ENCODE results near the gene RPS24.
"Not testable (repeated sequence)": the region's sequence is repeated elsewhere in the genome, so short reads cannot be mapped to it uniquely, and the experiment has no call there.

The RPS24 gene

DNA sequence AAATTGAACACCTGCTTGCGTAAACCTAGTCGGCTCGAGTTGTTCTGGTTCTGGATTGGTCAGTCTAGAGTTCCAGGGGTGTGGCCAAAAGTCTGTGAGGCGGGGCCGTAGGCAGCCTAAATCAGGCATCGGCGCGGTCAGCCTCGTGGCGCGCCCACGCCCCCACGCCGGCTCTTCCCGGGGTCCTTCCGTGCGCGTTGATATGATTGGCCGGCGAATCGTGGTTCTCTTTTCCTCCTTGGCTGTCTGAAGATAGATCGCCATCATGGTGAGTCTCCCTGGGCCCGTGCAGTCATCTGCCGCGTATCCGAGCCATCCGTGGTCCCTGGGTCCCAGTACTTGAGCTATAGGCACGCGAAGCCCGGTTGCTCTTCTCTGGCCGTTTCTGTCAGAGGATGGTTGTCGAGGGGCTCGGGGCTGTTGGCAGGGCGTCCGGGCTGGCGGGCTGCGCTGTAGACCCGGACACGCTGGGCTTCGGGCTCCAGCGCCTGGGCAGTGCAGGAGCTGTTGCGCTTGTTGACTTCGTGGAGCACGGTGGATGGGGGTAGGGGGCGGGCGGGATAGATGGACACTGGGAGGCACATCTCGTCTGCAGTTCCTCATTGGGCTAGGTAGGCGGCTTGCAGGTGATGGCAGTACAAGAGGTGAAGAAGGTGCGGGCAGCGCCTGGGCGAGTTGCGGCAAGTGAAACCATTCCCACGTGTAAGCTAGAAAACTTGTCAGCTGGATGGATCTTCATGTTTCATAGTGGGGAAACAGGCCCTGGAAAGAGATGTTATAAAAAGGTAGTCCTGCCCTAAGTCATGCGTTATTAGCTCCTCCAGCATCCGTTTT, at the start of gene RPS24:
Gene RPS24, plus strand, starts transcription at position 227 of the 834 bp plus-strand sequence. Its CDS starts 39 bp downstream, at position 266.
- Mint-ChIP-seq H3K4me1 (peaks cover 51% of the 10 kb centered on the region), H3K9me3 (no peaks in the 10 kb centered on the region), H3K4me3 (peak within 1 kb of the TSS; percentile 79), H3K27ac (peak within 1 kb of the TSS; percentile 87), H3K36me3 (peaks cover 65% of the 10 kb centered on the region)
- ATAC-seq: peak; percentile 89
- peak; percentile 88 to 95 for DNase-seq (ENCODE audit: low spot score in 2 of 2)

DNA sequence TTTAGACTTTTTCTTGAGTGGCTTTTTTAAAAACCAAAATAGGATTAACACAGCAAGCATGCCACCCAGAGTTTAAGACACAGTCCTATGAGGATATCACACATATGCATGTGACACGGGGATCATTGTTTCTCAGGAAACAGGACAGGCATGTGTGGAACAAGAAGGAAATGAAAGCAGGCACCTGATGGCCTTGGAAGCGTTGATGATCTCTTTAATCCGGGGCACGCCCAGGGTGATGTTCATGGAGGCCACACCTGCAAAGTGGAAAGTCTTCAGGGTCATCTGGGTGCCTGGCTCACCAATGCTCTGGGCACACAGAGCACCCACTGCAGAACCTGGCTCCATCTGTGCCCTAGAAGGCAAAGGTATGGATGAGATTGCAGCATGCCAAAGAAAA, 48.7 kb upstream of the RPS24 start:
- peaks cover 96% of the 10 kb centered on the region for H3K36me3 Mint-ChIP-seq
- H3K4me1 Mint-ChIP-seq: no peaks in the 10 kb centered on the region
- H3K27ac Mint-ChIP-seq: peak overlapping the region; percentile 75
- no peak overlapping the region for H3K4me3 Mint-ChIP-seq
- H3K9me3 Mint-ChIP-seq: no peaks in the 10 kb centered on the region
- DNase-seq (ENCODE audit: low spot score in 2 of 2) (no peak), ATAC-seq (no peak)

DNA sequence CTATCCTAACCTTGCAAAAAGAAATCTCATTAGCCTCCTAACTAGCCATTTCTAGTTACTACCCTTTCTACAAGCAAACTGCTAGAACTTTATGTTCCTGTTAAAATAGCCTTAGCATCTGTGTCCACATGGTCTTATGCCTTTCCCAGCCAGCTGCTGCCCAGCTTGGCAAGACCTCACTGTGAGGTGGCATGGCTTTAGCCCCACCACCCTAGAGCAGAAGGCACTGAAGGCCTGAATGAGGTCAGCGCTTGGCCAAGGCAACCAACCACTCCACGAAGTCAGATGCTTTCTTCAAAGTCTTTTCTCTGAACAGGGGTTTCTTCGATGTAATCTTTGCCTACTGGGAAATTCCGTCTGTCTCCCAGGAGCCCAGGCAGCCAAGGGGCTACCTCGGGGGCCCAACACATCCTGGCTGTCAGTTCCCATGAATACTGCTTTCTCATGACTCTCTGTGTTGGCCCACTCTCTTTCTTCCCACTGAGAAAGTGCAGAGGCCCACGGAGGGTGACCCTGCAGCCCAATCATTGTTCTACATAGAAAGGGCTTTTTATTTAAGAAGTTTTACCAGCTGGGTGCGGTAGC, 45.9 kb upstream of the RPS24 start:
- Mint-ChIP-seq H3K4me3 (no peak overlapping the region), H3K9me3 (no peaks in the 10 kb centered on the region), H3K27ac (peak overlapping the region; percentile 58), H3K36me3 (peaks cover 96% of the 10 kb centered on the region), H3K4me1 (no peaks in the 10 kb centered on the region)
- DNase-seq (ENCODE audit: low spot score in 2 of 2) (no peak), ATAC-seq (no peak)

DNA sequence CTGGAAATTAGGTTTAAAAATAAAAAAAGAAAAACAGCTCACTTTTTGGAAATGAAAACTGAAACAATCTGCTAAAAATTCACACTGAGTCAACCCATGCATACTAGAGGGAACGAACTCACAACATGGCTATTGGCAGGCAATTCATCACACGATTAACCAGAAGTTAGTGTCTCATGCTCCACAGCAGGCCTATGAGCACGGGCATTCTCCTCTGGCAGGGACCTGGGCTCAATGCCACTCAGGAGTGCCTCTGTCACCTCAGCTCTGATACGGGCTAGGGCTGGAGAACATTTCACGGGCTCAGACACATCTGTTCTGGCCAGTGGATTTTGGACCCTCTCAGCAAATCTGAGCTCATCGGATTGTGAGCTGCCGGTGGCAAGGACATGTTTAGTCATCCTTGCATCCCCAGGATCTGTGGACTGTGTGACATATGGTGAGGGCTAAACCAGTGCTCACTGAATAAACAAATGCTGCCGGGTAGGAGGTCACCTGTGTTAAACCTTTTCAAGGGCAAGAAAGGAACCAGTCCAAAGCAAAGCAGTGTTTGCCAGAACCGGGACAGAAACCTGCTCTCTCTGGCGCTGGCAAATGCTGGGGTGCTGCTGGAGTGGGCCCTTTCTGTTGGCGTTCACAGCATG, 44.5 kb upstream of the RPS24 start:
- Mint-ChIP-seq H3K4me1 (no peaks in the 10 kb centered on the region), H3K9me3 (no peaks in the 10 kb centered on the region), H3K4me3 (no peak overlapping the region), H3K27ac (no peak overlapping the region), H3K36me3 (peaks cover 96% of the 10 kb centered on the region)
- no peak for DNase-seq (ENCODE audit: low spot score in 2 of 2)
- ATAC-seq: peak; percentile 60

DNA sequence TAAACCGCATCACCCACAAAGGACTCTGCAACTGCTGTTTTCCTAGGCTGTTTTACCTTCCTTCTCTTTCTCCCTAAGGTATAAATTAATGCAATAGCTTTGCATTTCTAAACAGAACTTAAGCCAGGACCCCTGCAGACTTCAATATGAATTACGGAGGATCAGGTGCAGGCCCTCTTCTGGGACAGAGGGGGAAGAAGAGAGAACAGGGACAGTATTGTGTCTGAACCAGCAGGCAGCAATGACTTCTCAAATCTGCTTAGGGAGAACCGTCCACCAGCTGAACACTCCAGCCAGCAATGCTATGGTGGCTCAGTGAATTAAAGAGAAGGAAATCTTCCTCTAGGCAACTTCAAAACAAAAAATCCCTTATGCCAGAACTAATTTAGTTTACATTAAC, 40.0 kb upstream of the RPS24 start:
- Mint-ChIP-seq H3K4me3 (no peak overlapping the region), H3K9me3 (no peaks in the 10 kb centered on the region), H3K27ac (peak overlapping the region; percentile 6), H3K4me1 (no peaks in the 10 kb centered on the region), H3K36me3 (peaks cover 95% of the 10 kb centered on the region)
- ATAC-seq (no peak), DNase-seq (ENCODE audit: low spot score in 2 of 2) (no peak)

DNA sequence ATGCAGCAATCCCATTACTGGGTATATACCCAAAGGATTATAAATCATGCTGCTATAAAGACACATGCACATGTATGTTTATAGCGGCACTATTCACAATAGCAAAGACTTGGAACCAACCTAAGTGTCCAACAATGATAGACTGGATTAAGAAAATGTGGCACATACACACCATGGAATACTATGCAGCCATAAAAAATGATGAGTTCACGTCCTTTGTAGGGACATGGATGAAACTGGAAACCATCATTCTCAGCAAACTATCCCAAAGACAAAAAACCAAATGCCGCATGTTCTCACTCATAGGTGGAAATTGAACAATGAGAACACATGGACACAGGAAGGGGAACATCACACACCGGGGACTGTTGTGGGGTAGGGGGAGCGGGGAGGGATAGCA, 34.9 kb upstream of the RPS24 start:
- ATAC-seq: not testable (repeated sequence)

DNA sequence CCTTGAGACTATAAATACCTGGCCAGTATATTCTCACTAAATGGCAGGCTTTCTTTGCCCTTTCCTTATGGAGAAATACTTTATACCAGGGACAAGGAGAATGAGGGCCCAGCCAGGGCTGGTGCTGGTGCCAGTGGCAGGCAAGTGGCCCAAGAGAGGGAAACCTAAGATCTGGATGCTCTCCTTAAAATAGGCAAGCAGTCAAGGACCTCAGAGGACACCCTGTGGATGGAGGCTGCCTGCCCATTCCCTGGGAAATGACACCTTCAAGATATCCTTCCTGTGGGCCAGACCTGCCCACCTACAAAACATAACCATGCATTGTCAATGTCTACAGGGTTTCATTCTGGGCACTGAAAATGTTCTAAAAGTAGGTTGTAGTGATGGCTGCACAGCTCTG, 33.5 kb upstream of the RPS24 start:
- Mint-ChIP-seq H3K27ac (no peak overlapping the region), H3K36me3 (peaks cover 96% of the 10 kb centered on the region), H3K4me3 (no peak overlapping the region), H3K9me3 (no peaks in the 10 kb centered on the region), H3K4me1 (no peaks in the 10 kb centered on the region)
- no peak for DNase-seq (ENCODE audit: low spot score in 2 of 2)
- no peak for ATAC-seq

More for the DNA sequence above, 34.9 kb upstream of the RPS24 start:
- H3K9me3 Mint-ChIP-seq; H3K4me3 Mint-ChIP-seq; DNase-seq (ENCODE audit: low spot score in 2 of 2); H3K27ac Mint-ChIP-seq; H3K4me1 Mint-ChIP-seq: not testable (repeated sequence)
- peaks cover 95% of the 10 kb centered on the region for H3K36me3 Mint-ChIP-seq

DNA sequence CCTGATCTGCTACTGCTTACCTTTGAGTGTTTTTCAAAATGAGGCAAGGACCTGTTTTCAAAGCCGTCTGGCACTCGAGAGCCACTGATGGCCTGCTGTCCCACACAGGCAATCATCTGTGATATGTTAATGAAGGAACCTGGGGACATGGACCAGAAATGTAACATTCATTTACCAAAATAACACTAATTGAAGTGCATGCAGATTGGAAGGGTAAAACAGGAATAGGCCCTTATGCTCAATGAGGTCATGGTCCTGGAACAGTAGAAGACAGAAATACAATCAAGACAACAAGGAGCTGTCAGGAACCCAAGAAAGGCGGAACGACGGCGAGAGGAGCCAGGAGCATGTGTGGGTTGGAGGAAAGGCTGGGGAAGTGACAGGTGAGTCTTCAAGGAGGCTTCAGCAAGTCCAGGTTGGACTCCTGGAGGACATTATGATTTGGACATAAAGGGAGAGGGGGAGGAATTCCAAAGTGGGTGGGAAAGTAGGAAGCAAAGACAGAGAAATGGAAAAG, 32.6 kb upstream of the RPS24 start:
- Mint-ChIP-seq H3K36me3 (peaks cover 99% of the 10 kb centered on the region), H3K4me3 (no peak overlapping the region), H3K4me1 (no peaks in the 10 kb centered on the region), H3K27ac (peak overlapping the region; percentile 23), H3K9me3 (no peaks in the 10 kb centered on the region)
- no peak for ATAC-seq
- DNase-seq (ENCODE audit: low spot score in 2 of 2): no peak

DNA sequence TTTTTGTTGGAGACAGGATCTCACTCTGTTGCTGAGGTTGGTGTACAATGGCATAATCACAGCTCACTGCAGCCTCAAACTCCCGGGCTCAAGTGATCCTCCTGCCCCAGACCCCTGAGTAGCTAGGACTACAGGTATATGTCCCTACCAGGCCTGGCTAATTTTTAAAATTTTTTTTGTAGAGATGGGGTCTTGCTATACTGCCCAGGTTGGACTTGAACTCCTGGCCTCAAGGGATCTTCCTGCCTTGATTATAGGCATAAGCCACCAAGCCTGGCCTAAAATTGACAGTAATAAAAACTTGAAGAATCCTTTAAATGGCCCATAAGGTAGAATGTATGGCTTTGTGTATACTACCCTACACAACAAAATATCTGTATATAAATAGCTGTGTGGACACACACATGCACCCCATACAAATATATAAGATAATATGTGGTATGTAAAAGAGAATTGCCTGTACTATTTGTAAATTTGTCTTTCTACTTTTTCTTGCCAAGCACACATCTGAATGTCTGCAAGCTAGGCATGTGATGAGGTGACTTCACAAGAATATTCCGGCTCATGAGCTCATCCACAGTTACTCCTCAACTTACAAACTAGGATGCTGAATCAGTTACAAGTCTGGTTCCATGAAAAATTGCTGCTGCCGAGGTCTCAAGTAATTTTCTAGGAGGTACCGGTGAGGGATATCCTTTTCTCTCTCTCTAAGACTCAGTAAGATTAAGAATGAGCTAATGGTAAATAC, 30.9 kb upstream of the RPS24 start:
- ATAC-seq: no peak
- Mint-ChIP-seq H3K4me3 (no peak overlapping the region), H3K4me1 (no peaks in the 10 kb centered on the region), H3K9me3 (no peaks in the 10 kb centered on the region), H3K27ac (no peak overlapping the region), H3K36me3 (peaks cover 100% of the 10 kb centered on the region)
- no peak for DNase-seq (ENCODE audit: low spot score in 2 of 2)

DNA sequence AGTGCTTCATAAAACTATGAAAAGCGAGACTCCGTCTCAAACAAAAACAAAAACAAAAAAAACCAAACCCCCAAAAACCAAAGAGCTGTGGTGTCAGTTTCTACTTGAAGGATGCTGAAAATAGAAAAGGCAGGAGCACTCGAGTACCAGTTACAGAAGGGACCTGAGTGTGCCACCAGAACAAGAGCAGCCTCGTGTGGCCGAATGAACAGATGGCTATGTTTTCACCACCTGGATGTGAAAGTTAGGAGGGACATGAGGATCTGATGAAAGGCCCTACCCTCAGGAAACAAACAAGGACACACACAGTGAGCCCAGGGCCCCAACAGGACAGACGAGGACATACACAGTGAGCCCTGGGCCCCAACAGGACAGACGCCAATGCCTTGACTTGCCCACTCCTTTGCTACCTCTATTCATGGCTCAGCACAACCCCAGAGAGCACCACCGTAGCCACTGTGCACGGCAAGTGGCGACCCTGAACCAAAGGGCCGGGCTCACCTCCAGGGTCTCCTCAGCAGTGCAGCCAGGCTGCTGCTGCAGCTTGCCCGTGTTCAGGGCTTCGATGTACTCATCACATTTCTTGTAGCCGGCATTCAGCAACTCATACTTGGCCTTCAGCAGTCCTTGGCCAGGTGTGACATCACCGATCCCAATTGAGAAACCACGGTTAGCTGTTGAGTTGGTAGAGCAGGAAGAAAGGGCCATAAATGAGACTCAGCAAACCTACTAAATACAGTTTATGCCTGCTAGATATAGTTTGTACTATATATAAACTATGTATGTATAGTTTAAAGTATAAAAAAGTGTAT, 29.2 kb upstream of the RPS24 start:
- no peaks in the 10 kb centered on the region for H3K9me3 Mint-ChIP-seq
- no peaks in the 10 kb centered on the region for H3K4me1 Mint-ChIP-seq
- ATAC-seq (no peak), DNase-seq (ENCODE audit: low spot score in 2 of 2) (no peak)
- no peak overlapping the region for H3K27ac Mint-ChIP-seq
- no peak overlapping the region for H3K4me3 Mint-ChIP-seq
- peaks cover 100% of the 10 kb centered on the region for H3K36me3 Mint-ChIP-seq

DNA sequence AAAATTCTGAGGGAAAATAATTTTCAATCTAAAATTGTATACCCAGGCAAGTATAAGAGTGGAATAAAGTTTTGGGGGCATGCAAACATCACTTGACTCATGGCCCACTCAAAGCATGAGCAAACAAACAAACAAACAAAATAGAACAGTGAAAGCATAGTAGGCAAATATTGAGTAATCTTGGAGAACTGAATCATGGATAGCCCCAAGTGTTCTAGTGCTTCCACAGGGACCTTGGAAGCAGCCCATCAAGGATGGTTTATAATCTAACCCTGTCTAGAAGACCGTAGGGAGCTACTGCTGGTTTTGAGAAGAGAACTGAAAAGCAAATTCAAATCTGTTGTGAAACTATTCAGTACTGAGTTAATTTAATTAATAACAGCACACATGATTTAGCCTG, 26.5 kb upstream of the RPS24 start:
- peaks cover 100% of the 10 kb centered on the region for H3K36me3 Mint-ChIP-seq
- no peak overlapping the region for H3K27ac Mint-ChIP-seq
- H3K4me1 Mint-ChIP-seq: no peaks in the 10 kb centered on the region
- ATAC-seq (no peak), DNase-seq (ENCODE audit: low spot score in 2 of 2) (no peak)
- no peak overlapping the region for H3K4me3 Mint-ChIP-seq
- no peaks in the 10 kb centered on the region for H3K9me3 Mint-ChIP-seq

DNA sequence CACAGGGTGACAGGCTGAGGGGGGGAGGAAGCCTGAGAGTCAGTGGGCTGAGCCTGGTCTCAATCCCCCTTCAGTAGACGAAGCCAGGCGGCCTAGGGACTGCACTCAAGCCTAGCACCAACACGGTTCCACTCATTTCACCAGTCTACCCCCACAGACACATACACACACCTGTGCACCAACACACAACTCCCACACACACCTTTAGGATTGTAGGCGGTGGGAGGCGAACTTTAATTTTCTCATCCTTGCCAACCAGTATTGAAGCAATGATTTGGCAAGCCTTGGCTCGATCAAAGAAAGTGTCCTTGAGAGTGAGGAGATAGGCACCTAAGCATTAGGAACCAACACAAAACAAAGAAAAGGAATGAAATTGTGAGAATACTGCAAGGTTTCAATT, 24.0 kb upstream of the RPS24 start:
- no peaks in the 10 kb centered on the region for H3K4me1 Mint-ChIP-seq
- no peak overlapping the region for H3K27ac Mint-ChIP-seq
- H3K36me3 Mint-ChIP-seq: peaks cover 100% of the 10 kb centered on the region
- H3K9me3 Mint-ChIP-seq: no peaks in the 10 kb centered on the region
- ATAC-seq: no peak
- DNase-seq (ENCODE audit: low spot score in 2 of 2): no peak
- no peak overlapping the region for H3K4me3 Mint-ChIP-seq

DNA sequence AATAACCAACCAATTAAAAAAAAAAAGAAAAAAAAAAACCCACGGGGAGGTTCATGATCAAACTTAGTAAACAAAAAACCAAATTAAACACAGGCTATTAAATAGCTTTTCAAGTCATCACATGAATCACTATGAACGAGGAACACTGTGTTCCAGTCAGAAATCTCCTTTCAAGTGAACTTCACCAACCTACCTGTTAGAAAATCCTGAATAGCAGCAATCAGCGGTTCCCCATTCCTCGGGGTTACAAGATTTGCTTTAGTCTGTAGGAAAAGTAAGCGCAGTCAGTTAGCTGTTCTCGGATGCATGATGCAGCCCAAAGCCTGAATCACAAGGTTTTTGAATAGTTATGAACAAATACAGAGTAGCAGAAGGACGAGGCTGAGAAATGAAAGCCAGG, 23.4 kb upstream of the RPS24 start:
- Mint-ChIP-seq H3K4me3 (no peak overlapping the region), H3K27ac (peak overlapping the region; percentile 64), H3K4me1 (no peaks in the 10 kb centered on the region), H3K9me3 (no peaks in the 10 kb centered on the region), H3K36me3 (peaks cover 100% of the 10 kb centered on the region)
- no peak for ATAC-seq
- DNase-seq (ENCODE audit: low spot score in 2 of 2): no peak

DNA sequence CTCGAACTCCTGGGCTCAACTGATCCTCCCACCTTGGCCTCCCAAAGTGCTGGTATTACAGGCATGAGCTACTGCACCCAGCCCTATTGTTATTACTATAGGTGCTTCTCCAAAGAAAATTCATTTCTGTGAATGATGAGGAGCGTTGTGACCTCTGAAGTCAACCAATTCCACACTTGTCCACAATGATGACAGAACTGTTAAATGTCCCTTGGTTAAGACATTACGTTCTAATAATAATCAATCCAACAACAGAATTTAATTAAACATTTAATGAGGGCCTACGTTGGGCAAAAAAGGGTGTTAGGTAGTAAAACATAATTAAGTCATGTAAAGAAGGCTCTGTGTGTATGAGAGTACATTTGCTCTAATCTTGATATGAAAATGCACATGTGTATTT, 22.6 kb upstream of the RPS24 start:
- Mint-ChIP-seq H3K4me3 (no peak overlapping the region), H3K9me3 (no peaks in the 10 kb centered on the region), H3K4me1 (no peaks in the 10 kb centered on the region), H3K36me3 (peaks cover 100% of the 10 kb centered on the region), H3K27ac (no peak overlapping the region)
- DNase-seq (ENCODE audit: low spot score in 2 of 2) (no peak), ATAC-seq (no peak)
